Superior temporal gyrus (tissue), 1 donor: ENCODE results near the gene PDGFA.

Experiments
- DNase-seq: peaks from one replicate; pipeline ENCODE4 v3.0.0-alpha.2; 2016; ENCODE audit errors: extremely low spot score

Gene PDGFA

GRCh38 chr7:519484-520390 lies at the start of gene PDGFA:
Gene PDGFA, minus strand, starts transcription at chr7:519846. Its CDS starts 845 bp downstream, at chr7:519001.
- peak; percentile 62 for DNase-seq

GRCh38 chr7:568031-568951 lies 48.6 kb upstream of the PDGFA start:
- DNase-seq, result no peak

- no peak for DNase-seq
Measured at GRCh38 chr7:567305-567883, 47.7 kb upstream of the PDGFA start.

DNA sequence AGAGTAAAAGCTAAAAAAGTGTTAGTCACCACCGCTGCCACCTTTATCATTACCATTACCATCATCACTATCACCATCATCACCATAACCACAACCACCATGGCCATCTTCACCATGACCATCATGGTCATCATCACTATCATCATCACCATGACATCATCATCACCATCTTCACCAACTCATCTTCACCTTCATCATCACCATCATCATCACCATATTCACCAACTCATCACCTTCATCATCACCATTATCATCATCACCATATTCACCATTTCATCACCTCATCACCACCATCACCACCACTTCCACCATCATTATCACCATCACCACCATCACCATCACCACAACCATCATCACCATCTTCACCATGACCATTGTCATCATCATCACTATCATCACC lies 46.5 kb upstream of the PDGFA start:
- no peak for DNase-seq

DNA sequence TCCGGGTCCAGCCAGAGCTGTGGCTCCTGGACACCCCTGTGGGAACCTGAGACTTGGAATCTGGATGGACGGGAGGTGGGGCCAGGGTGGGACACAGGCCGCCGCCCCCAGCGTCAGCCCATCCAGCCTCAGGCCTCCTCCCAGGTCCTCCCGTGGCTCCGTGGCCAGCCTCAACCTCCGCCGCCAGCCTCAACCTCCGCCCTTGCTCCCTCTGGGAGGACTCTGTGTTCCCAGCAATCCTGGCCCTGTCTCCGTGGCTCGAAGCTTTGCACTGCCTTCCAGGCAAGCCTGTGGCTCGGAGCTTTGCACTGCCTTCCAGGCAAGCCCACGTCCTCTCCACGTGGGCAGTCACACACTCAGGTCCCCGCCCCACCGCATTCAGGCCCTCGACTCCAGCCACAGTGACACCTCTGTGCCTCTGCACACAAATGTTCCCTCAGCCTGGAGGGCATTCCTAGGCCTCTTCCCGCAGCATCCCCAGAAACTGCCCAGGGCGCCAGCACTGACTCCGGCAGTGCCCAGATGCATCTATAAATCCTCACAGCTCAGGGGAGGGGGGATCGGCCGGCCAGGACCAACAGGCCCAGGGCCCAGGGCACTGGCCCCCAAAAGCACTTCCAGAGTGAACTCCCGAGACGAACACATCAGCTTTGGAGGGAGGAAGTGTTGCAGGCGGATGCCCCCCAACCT lies 44.7 kb upstream of the PDGFA start:
- no peak for DNase-seq

DNA sequence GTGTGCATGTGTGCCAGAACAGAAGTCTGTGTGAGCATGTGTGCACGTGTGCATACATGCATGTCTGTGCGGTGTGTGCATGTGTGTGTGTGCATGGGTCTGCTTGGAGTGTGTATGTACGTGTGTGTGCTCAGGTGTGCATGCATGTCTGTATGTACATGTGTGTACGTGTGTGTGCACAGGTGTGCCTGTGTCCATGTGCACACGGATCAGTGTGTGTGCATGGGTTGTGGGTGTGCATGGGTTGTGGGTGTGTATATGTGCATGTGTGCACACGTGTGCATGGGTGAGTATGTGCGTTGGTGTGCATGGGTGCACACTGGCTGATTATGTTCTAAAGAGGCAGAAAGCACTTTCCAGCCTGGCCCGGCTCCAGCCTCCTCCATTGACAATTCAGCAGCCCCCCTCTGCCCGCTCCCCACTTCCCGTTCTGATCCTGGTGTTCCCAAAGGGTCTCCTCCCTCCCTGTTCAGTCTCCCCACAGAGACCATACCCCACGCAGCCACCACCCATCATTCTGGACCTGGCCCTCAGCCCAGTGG lies 44.1 kb upstream of the PDGFA start:
- DNase-seq, result no peak

GRCh38 chr7:562789-563628 lies 43.4 kb upstream of the PDGFA start:
- no peak for DNase-seq

DNA sequence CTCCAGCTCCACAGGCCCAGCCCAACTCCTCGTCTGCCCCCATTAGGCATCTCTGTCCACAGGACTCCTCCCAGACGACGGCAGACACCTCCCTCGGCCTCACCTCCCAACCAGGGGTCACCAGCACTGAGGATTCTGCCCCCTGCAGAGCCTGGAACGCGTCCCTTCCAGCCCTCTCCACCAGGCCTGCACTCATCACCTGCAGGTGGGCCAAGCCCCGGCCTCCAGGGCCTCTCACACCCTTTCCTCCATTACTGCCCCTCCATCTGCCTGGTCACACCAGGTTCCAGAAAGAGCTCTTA lies 42.7 kb upstream of the PDGFA start:
- no peak for DNase-seq

DNA sequence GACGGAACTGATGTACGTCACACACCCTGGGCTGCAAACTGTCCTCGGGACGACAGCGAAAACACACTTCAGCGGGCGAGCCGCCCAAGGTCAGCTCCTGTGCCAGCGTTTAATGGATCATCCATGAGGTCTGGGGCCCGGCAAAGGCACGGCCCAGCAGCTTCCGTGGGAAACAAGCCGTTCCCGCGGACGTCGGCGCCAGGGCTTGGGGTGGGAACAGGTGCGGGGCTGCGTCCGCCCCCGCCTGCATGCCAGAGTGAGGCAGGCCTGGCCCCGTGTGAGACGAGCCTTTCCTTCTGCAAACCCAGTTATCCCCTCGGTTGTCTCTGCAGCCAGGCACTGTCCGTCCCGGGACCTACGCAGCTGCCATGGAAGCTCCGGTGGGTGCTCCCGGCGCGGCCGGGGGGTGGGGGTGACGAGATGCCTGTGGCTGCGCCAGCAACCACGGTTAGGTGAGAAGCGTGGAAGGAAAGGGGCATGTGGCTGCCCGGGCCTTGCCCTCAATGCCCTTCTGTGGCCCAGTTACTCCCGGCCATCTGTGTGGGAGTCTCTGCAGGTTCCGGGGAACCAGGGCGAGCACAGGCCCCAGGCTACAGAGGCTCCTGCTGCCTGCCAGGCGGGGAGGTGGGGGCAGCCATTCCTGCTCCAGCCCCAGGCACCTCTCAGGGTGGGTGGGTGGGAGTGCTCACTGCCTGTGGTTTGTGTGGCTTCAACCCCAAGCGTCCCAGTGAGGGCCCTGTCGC lies 42.2 kb upstream of the PDGFA start:
- no peak for DNase-seq

- no peak for DNase-seq
Measured at GRCh38 chr7:560966-561630, 41.5 kb upstream of the PDGFA start.

- no peak for DNase-seq
Measured at GRCh38 chr7:559396-559705, 39.7 kb upstream of the PDGFA start.

- DNase-seq, result no peak
Measured at GRCh38 chr7:557558-557881, 37.9 kb upstream of the PDGFA start.

- DNase-seq, result no peak
Measured at GRCh38 chr7:556837-557557, 37.4 kb upstream of the PDGFA start.

- no peak for DNase-seq
Measured at GRCh38 chr7:556291-556826, 36.7 kb upstream of the PDGFA start.

GRCh38 chr7:555551-556160 lies 36.0 kb upstream of the PDGFA start:
- DNase-seq, result no peak

DNA sequence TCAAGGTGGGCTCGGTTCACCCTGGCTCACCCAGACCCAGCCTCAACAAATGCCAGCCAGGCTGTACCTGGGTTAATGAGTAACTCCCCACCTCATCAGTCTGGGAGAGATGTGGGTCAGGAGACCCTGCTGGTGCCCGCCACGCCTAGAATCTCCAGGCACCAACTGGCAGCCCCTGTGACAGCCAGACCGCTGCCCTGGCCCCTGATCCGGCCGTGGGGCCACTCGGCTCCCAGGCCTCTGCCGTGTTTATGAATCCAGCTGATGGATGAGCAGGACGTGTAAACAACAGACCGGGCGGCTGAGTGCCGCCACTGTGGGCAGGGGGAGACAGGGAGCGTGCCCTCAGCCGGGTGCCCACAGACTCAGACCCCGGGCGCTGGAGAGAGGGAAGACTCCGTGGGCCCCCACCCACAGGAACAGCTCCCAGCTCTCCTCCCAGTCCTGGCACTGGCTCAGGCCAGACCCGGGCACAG lies 34.0 kb upstream of the PDGFA start:
- DNase-seq, result no peak

- DNase-seq, result no peak
Measured at GRCh38 chr7:552868-553635, 33.4 kb upstream of the PDGFA start.
